ENCODE data around the gene TPPP2. TPM values are rescaled to one million over a fixed set of nuclear protein-coding genes. Genes with fewer than 3 reads are reported as not detected.

The TPPP2 gene
- total and polyA plus RNA-seq, 2 experiments from 2014 or later: not detected

GRCh38 chr14:21026988-21027315 lies 3.1 kb upstream of the TPPP2 start (continued):
- TF ChIP-seq ETS1 (IDR thresholded peaks at IDR 0.05) (no peak), STAT1 (IDR thresholded peaks at IDR 0.05; ENCODE audit: unreplicated experiment) (no peak), ZNF114 (CRISPR knock-in tag; IDR thresholded peaks at IDR 0.05) (no peak), CREB1 (CRISPR knock-in tag; IDR thresholded peaks at IDR 0.05; ENCODE audit: low read depth) (no peak), NANOG (IDR thresholded peaks at IDR 0.05; ENCODE audit: borderline replicate concordance) (no peak), REST (IDR thresholded peaks at IDR 0.05; ENCODE audit: unreplicated experiment) (no peak)

- Histone ChIP-seq H3K79me2 (replicated peaks; ENCODE audit: insufficient read depth) (no peaks in the 10 kb centered on the region), H4K20me1 (replicated peaks; ENCODE audit: insufficient read depth) (no peaks in the 10 kb centered on the region), H3F3A (replicated peaks; ENCODE audit: low read depth) (peaks cover 4% of the 10 kb centered on the region; the same call in 1 of the 2 replicates), H3K4me2 (no peak overlapping the region), H3K27ac (ENCODE audit: low read depth) (no peak overlapping the region), H3K4me1 (ENCODE audit: insufficient read depth) (peaks cover 16% of the 10 kb centered on the region), H2AFZ (no peak overlapping the region), H3K36me3 (ENCODE audit: insufficient read depth) (no peaks in the 10 kb centered on the region), H3K27me3 (ENCODE audit: insufficient read depth) (peaks cover 6% of the 10 kb centered on the region; the same call in 1 of the 2 replicates), H3K9me2 (ENCODE audit: insufficient read depth) (peaks cover 6% of the 10 kb centered on the region; the same call in 1 of the 2 replicates), H3K4me3 (no peak overlapping the region)
- no peak overlapping the region for H3K27ac Mint-ChIP-seq
- H3K4me3 Mint-ChIP-seq: no peak overlapping the region
- DNase-seq (ENCODE audit: low spot score) (no peak), ATAC-seq (no peak)
- no peaks in the 10 kb centered on the region for H3K9me3 Mint-ChIP-seq
- peaks cover 16% of the 10 kb centered on the region for H3K27me3 Mint-ChIP-seq (ENCODE audit: insufficient read depth, low read depth, poor library complexity)
- no peaks in the 10 kb centered on the region for H3K36me3 Mint-ChIP-seq (ENCODE audit: low read depth)
- peaks cover 17% of the 10 kb centered on the region for H3K4me1 Mint-ChIP-seq
- no peak for TF ChIP-seq NANOG (IDR thresholded peaks at IDR 0.05; ENCODE audit: borderline replicate concordance)
- TF ChIP-seq REST (IDR thresholded peaks at IDR 0.05; ENCODE audit: unreplicated experiment): no peak
- no peak for TF ChIP-seq CREB1 (CRISPR knock-in tag; IDR thresholded peaks at IDR 0.05; ENCODE audit: low read depth)
- TF ChIP-seq ZNF331 (CRISPR knock-in tag; IDR thresholded peaks at IDR 0.05; ENCODE audit: low read depth): no peak
- TF ChIP-seq JUNB (IDR thresholded peaks at IDR 0.05; ENCODE audit: unreplicated experiment): no peak
- TF ChIP-seq CTCF (conservative IDR thresholded peaks at IDR 0.05; ENCODE audit: low read depth in 2 of 2): no peak
- TF ChIP-seq ZNF114 (CRISPR knock-in tag; IDR thresholded peaks at IDR 0.05): no peak
- TF ChIP-seq ETS1 (IDR thresholded peaks at IDR 0.05): no peak
Measured at GRCh38 chr14:21030531-21030930, 514 bp downstream of the TPPP2 start.
